Glutamatergic neuron (in vitro differentiated cells): ENCODE measurements around the gene PRRT1B. TPM values are rescaled to one million over a fixed set of nuclear protein-coding genes. Genes with fewer than 3 reads are reported as not detected.

Source experiments
- DNase-seq: peaks from one replicate; pipeline ENCODE4 v3.0.0; 2022
- H3K27ac Mint-ChIP-seq: one replicate; pipeline ENCODE4 v1.8.0; 2020; ENCODE audit warnings: mild to moderate bottlenecking, mixed read lengths, inconsistent platforms; ENCODE audit not compliant: unreplicated experiment
- H3K27me3 Mint-ChIP-seq: one replicate; pipeline ENCODE4 v1.8.0; 2020; ENCODE audit warnings: mild to moderate bottlenecking, moderate library complexity, mixed read lengths, inconsistent platforms; ENCODE audit not compliant: unreplicated experiment
- H3K36me3 Mint-ChIP-seq: one replicate; pipeline ENCODE4 v1.8.0; 2020; ENCODE audit warnings: mild to moderate bottlenecking, mixed read lengths, inconsistent platforms; ENCODE audit not compliant: unreplicated experiment
- H3K4me1 Mint-ChIP-seq: one replicate; pipeline ENCODE4 v1.8.0; 2020; ENCODE audit warnings: mild to moderate bottlenecking, low read depth, mixed read lengths, inconsistent platforms; ENCODE audit not compliant: unreplicated experiment
- H3K4me3 Mint-ChIP-seq: one replicate; pipeline ENCODE4 v1.8.0; 2020; ENCODE audit warnings: mild to moderate bottlenecking, mixed read lengths, inconsistent platforms; ENCODE audit not compliant: unreplicated experiment
- H3K9me3 Mint-ChIP-seq: one replicate; pipeline ENCODE4 v1.8.0; 2020; ENCODE audit warnings: mild to moderate bottlenecking, moderate library complexity, mixed read lengths, inconsistent platforms; ENCODE audit not compliant: unreplicated experiment
- total RNA-seq: library from RNA; stranded (reverse); fragmentation: NEBNext Ultra II Directional; extraction: Animal tissue kit (Norgen Biotek cat#: 25700); gene quantifications from one replicate; pipeline ENCODE4 v1.2.1, GENCODE V29; 2021; ENCODE audit not compliant: unreplicated experiment
- TF ChIP-seq, protein P1 (sequence below): fragments of 200-600 bp; sonication (generic); IDR thresholded peaks from one replicate; pipeline ENCODE4 v1.5.0; 2021; ENCODE audit not compliant: partially characterized antibody, unreplicated experiment

PRRT1B gene
- total RNA-seq, 1 donor from 2014 or later: not detected

DNA sequence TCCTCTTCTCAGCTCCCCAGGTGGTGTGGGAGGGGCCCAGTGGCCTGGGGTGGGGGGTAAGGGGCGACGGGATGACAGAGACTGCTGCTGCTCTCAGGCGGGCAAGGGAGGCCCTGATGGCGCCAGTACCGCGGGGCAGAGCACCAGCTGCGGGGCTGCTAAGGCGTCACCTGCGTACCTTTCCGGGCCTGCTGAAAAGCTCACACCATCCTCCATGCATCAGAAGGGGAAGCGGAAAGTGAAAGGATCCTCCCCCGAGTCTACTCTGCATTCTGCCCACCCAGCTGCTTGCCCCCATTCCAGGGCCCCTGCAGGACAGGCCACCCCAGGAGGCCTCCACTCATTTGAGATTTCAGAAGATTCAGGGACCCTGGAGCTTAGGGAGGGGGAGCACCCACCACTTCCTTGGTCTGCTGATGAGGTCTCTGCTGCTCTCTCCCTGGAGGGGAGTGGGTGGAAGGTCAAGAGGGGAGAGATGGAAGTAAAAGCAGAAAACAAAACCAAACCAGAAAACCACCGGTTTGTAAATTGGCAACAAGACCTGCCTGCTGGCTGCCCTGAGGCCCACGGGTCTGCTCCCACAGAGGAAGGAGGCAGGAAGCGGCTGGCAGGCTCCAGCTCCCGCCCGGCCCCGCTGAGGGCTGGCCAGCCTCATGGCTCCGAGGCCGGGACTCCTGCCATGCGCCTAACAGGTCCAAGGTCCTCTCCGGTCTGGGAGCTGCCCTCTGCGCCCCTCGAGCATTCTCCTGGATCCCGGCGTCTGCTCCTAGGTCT lies 33.6 kb downstream of the PRRT1B start:
- peaks cover 5% of the 10 kb centered on the region for H3K27me3 Mint-ChIP-seq
- peaks cover 11% of the 10 kb centered on the region for H3K4me1 Mint-ChIP-seq
- H3K27ac Mint-ChIP-seq: peak overlapping the region; percentile 19
- TF ChIP-seq, protein P1, sequence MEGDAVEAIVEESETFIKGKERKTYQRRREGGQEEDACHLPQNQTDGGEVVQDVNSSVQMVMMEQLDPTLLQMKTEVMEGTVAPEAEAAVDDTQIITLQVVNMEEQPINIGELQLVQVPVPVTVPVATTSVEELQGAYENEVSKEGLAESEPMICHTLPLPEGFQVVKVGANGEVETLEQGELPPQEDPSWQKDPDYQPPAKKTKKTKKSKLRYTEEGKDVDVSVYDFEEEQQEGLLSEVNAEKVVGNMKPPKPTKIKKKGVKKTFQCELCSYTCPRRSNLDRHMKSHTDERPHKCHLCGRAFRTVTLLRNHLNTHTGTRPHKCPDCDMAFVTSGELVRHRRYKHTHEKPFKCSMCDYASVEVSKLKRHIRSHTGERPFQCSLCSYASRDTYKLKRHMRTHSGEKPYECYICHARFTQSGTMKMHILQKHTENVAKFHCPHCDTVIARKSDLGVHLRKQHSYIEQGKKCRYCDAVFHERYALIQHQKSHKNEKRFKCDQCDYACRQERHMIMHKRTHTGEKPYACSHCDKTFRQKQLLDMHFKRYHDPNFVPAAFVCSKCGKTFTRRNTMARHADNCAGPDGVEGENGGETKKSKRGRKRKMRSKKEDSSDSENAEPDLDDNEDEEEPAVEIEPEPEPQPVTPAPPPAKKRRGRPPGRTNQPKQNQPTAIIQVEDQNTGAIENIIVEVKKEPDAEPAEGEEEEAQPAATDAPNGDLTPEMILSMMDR: no peak
- H3K9me3 Mint-ChIP-seq: peaks cover 15% of the 10 kb centered on the region
- no peak for DNase-seq
- H3K4me3 Mint-ChIP-seq: no peak overlapping the region
- peaks cover 7% of the 10 kb centered on the region for H3K36me3 Mint-ChIP-seq

DNA sequence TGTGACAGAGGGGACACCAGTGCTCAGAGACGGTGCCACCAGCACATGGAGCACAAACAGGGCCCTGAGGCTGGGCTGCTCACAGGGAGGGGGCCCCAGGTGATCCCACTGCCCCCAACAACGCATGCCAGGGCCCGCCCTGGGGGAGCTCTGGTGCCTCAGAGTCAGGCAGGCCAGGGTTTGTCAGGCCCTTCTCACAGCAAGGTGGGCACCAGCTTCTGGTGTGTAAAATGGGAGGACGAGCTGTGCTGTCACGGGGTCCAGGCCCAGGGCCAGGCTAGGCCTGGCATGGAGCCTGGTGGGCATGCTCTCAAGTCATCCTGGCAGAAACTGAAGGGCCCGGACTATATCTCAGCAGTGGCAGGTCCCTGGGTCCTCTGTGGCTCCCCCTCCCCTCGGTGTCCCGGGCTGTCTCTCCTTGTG lies 34.5 kb downstream of the PRRT1B start:
- TF ChIP-seq, protein P1: no peak
- Mint-ChIP-seq H3K27ac (no peak overlapping the region), H3K27me3 (peaks cover 5% of the 10 kb centered on the region), H3K4me1 (peaks cover 11% of the 10 kb centered on the region), H3K4me3 (no peak overlapping the region), H3K36me3 (peaks cover 7% of the 10 kb centered on the region), H3K9me3 (peaks cover 12% of the 10 kb centered on the region)
- DNase-seq: no peak

- peaks cover 12% of the 10 kb centered on the region for H3K9me3 Mint-ChIP-seq
- peak overlapping the region; percentile 55 for H3K27ac Mint-ChIP-seq
- no peak for DNase-seq
- no peak overlapping the region for H3K4me3 Mint-ChIP-seq
- H3K27me3 Mint-ChIP-seq: peaks cover 6% of the 10 kb centered on the region
- peaks cover 7% of the 10 kb centered on the region for H3K36me3 Mint-ChIP-seq
- TF ChIP-seq, protein P1: no peak
- peaks cover 11% of the 10 kb centered on the region for H3K4me1 Mint-ChIP-seq
Measured at GRCh38 chr9:131580358-131580757, 35.0 kb downstream of the PRRT1B start.

GRCh38 chr9:131582056-131582455 lies 36.7 kb downstream of the PRRT1B start:
- peaks cover 7% of the 10 kb centered on the region for H3K36me3 Mint-ChIP-seq
- peaks cover 11% of the 10 kb centered on the region for H3K4me1 Mint-ChIP-seq
- no peak for DNase-seq
- H3K27ac Mint-ChIP-seq: peak overlapping the region; percentile 25
- peaks cover 11% of the 10 kb centered on the region for H3K27me3 Mint-ChIP-seq
- H3K4me3 Mint-ChIP-seq: no peak overlapping the region
- TF ChIP-seq, protein P1: no peak
- H3K9me3 Mint-ChIP-seq: peaks cover 12% of the 10 kb centered on the region
